Left lung (tissue), 10 donors: Measurements from ENCODE around the gene ZC3H7A. TPM values are rescaled to one million over a fixed set of nuclear protein-coding genes. Genes with fewer than 3 reads are reported as not detected.

Source experiments
- ATAC-seq: fragments of 200-7000 bp; cut with Tn5 transposase; one replicate; pipeline ENCODE4 v1.9.1; 2020; ENCODE audit warnings: moderate library complexity
- DNase-seq, 4 donors: peaks; one replicate each; pipeline ENCODE4 v3.0.0-alpha.2; 2013 to 2020
- H3K27ac ChIP-seq, 2 donors: fragments of 200-600 bp; sonication (generic) in 1 of 2; one replicate each; pipeline versions ENCODE4 v1.5.0 to v1.8.0; 2020 to 2021
- H3K27me3 ChIP-seq, 2 donors: fragments of 200-600 bp; sonication (generic) in 1 of 2; one replicate each; pipeline versions ENCODE4 v1.5.0 to v1.8.0; 2020 to 2021
- H3K36me3 ChIP-seq, 2 donors: fragments of 200-600 bp; sonication (generic) in 1 of 2; one replicate each; pipeline versions ENCODE4 v1.5.0 to v1.8.0; 2020 to 2021
- H3K4me1 ChIP-seq, 2 donors: fragments of 200-600 bp; one replicate each; pipeline ENCODE4 v1.8.0; 2021
- H3K4me3 ChIP-seq, 2 donors: fragments of 200-600 bp; sonication (generic) in 1 of 2; one replicate each; pipeline versions ENCODE4 v1.5.0 to v1.8.0; 2020 to 2021; ENCODE audit warnings: mild to moderate bottlenecking in 1 of 2
- H3K9me3 ChIP-seq, 2 donors: fragments of 200-600 bp; sonication (generic) in 1 of 2; one replicate each; pipeline versions ENCODE4 v1.5.0 to v1.8.0; 2020 to 2021
- intact Hi-C, 2 donors: fragments of 100-400 bp; cut with DNase I; formaldehyde crosslinking; loops; one replicate each; pipeline versions ENCODE4 v1.11.2 to v1.14.2; 2022
- polyA plus RNA-seq, 6 donors: library from polyadenylated mRNA; unstranded; fragments of 120-200 nt; gene quantifications; one replicate each; pipeline ENCODE4 v1.2.1, GENCODE V29; 2013; ENCODE audit not compliant: insufficient read length in 6 of 6
- total RNA-seq, 2 donors: library from RNA; stranded (reverse); fragmentation: NEBNext Ultra II Directional; extraction: Animal tissue kit (Norgen Biotek cat#: 25700); gene quantifications; one replicate each; pipeline ENCODE4 v1.2.1, GENCODE V29; 2021
- TF ChIP-seq, protein P1 (sequence below), 2 donors: fragments of 200-600 bp; sonication (generic) in 1 of 2; IDR thresholded peaks; one replicate each; pipeline versions ENCODE4 v1.5.0 to v1.8.0; 2021; ENCODE audit warnings: antibody characterized with exemption in 2 of 2
- donor health status: DM: no; HTN: yes; CAD: no.
- donor health status: DM: no; HTN: no; CAD: no.

The ZC3H7A gene
- total and polyA plus RNA-seq, 8 donors = 48.3 to 139 (median 106) TPM

GRCh38 chr16:11742536-11743307 is 54.3 kb downstream of the ZC3H7A start, which contains the start of gene TXNDC11:
Gene TXNDC11, minus strand, starts transcription at chr16:11742857. Its CDS starts 127 bp downstream, at chr16:11742730.
- Histone ChIP-seq H3K27ac (peak within 1 kb of the TSS; percentile 94 to 97), H3K4me3 (peak within 1 kb of the TSS; percentile 80 to 93), H3K36me3 (peaks cover 0 to 12% of the 10 kb centered on the region in 2 donors), H3K9me3 (no peaks in the 10 kb centered on the region), H3K4me1 (peaks cover 9 to 56% of the 10 kb centered on the region in 2 donors), H3K27me3 (no peaks in the 10 kb centered on the region)
- DNase-seq = peak; percentile 99 to 100 (median 100)
- TF ChIP-seq, protein P1, sequence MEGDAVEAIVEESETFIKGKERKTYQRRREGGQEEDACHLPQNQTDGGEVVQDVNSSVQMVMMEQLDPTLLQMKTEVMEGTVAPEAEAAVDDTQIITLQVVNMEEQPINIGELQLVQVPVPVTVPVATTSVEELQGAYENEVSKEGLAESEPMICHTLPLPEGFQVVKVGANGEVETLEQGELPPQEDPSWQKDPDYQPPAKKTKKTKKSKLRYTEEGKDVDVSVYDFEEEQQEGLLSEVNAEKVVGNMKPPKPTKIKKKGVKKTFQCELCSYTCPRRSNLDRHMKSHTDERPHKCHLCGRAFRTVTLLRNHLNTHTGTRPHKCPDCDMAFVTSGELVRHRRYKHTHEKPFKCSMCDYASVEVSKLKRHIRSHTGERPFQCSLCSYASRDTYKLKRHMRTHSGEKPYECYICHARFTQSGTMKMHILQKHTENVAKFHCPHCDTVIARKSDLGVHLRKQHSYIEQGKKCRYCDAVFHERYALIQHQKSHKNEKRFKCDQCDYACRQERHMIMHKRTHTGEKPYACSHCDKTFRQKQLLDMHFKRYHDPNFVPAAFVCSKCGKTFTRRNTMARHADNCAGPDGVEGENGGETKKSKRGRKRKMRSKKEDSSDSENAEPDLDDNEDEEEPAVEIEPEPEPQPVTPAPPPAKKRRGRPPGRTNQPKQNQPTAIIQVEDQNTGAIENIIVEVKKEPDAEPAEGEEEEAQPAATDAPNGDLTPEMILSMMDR (IDR thresholded peaks at IDR 0.05) = no peak
- peak; percentile 96 for ATAC-seq
- intact Hi-C loops = no loop called here

GRCh38 chr16:11742093-11742535 is 54.9 kb downstream of the ZC3H7A start:
- Histone ChIP-seq H3K36me3 (peaks cover 0 to 9% of the 10 kb centered on the region in 2 donors), H3K4me3 (peak overlapping the region; percentile 80 to 93), H3K27ac (peak overlapping the region; percentile 94 to 97), H3K4me1 (peaks cover 9 to 59% of the 10 kb centered on the region in 2 donors), H3K9me3 (no peaks in the 10 kb centered on the region), H3K27me3 (no peaks in the 10 kb centered on the region)
- intact Hi-C loops = no loop called here
- ATAC-seq = peak; percentile 17
- TF ChIP-seq, protein P1 (IDR thresholded peaks at IDR 0.05) = no peak
- peak in 1 of 4 donors; percentile 56 for DNase-seq

- DNase-seq = no peak
- intact Hi-C loops = no loop called here
- TF ChIP-seq, protein P1 (IDR thresholded peaks at IDR 0.05) = no peak
- peaks cover 9 to 69% of the 10 kb centered on the region in 2 donors for H3K4me1 ChIP-seq
- no peaks in the 10 kb centered on the region for H3K9me3 ChIP-seq
- peak overlapping the region in 1 of 2 donors; percentile 97 for H3K27ac ChIP-seq
- no peaks in the 10 kb centered on the region for H3K27me3 ChIP-seq
- peak overlapping the region; percentile 80 to 93 for H3K4me3 ChIP-seq
- ATAC-seq = no peak
- H3K36me3 ChIP-seq = peaks cover 0 to 19% of the 10 kb centered on the region in 2 donors
Observed at GRCh38 chr16:11740567-11740966, 56.5 kb downstream of the ZC3H7A start.

GRCh38 chr16:11738742-11739544 is 58.1 kb downstream of the ZC3H7A start:
- no peak for ATAC-seq

More at GRCh38 chr16:11738742-11739544, 58.1 kb downstream of the ZC3H7A start:
- intact Hi-C loops = no loop called here
- peaks cover 9 to 79% of the 10 kb centered on the region in 2 donors for H3K4me1 ChIP-seq
- TF ChIP-seq, protein P1 (IDR thresholded peaks at IDR 0.05) = no peak
- peaks cover 0 to 35% of the 10 kb centered on the region in 2 donors for H3K36me3 ChIP-seq
- H3K9me3 ChIP-seq = no peaks in the 10 kb centered on the region
- DNase-seq = no peak
- no peak overlapping the region for H3K4me3 ChIP-seq
- no peak overlapping the region for H3K27ac ChIP-seq
- H3K27me3 ChIP-seq = no peaks in the 10 kb centered on the region
